Measurements from ENCODE around the gene TMEM86B. TPM values are rescaled to one million over a fixed set of nuclear protein-coding genes. Genes with fewer than 3 reads are reported as not detected.

Gene TMEM86B
- total RNA-seq, 1 donor from 2014 or later: 14.8 TPM

- ATAC-seq (ENCODE audit: low read depth) (no peak), DNase-seq (peak; percentile 33)
- TF ChIP-seq, protein P1, sequence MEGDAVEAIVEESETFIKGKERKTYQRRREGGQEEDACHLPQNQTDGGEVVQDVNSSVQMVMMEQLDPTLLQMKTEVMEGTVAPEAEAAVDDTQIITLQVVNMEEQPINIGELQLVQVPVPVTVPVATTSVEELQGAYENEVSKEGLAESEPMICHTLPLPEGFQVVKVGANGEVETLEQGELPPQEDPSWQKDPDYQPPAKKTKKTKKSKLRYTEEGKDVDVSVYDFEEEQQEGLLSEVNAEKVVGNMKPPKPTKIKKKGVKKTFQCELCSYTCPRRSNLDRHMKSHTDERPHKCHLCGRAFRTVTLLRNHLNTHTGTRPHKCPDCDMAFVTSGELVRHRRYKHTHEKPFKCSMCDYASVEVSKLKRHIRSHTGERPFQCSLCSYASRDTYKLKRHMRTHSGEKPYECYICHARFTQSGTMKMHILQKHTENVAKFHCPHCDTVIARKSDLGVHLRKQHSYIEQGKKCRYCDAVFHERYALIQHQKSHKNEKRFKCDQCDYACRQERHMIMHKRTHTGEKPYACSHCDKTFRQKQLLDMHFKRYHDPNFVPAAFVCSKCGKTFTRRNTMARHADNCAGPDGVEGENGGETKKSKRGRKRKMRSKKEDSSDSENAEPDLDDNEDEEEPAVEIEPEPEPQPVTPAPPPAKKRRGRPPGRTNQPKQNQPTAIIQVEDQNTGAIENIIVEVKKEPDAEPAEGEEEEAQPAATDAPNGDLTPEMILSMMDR (IDR thresholded peaks at IDR 0.05): no peak
- no peaks in the 10 kb centered on the region for H3K27me3 Mint-ChIP-seq
- intact Hi-C loops (cut with micrococcal nuclease): loop anchor here (2.0 to 10.0 kb wide), 3 partner anchors 45 to 795 kb away; partner anchors contain the start of genes LENG9, ZNF524 and ZNF865
- ChIA-PET POLR2A (interaction anchor here (0.5 to 12.3 kb wide), 7 partner anchors 17 to 397 kb away, joined by 3 to 277 read pairs (median 5); partner anchors contain the start of genes BRSK1, HSPBP1, ISOC2 and U2AF2), CTCF (interaction anchor here (1.5 kb wide), 1 partner anchor 22 kb away, joined by 5 read pairs; the partner anchor contains the start of gene HSPBP1)
- peak overlapping the region; percentile 100 for H3K27ac Mint-ChIP-seq
- H3K36me3 Mint-ChIP-seq (ENCODE audit: low read depth): peaks cover 36% of the 10 kb centered on the region
- H3K4me3 Mint-ChIP-seq: peak overlapping the region; percentile 98
- peaks cover 64% of the 10 kb centered on the region for H3K4me1 Mint-ChIP-seq
- no peaks in the 10 kb centered on the region for H3K9me3 Mint-ChIP-seq
These were observed 29.2 kb upstream of the TMEM86B start for GRCh38 chr19:55257461-55258420.

- Mint-ChIP-seq H3K36me3 (ENCODE audit: low read depth) (peaks cover 32% of the 10 kb centered on the region), H3K4me1 (peaks cover 73% of the 10 kb centered on the region), H3K9me3 (no peaks in the 10 kb centered on the region), H3K4me3 (peak overlapping the region; percentile 98), H3K27me3 (no peaks in the 10 kb centered on the region), H3K27ac (peak overlapping the region; percentile 100)
- ATAC-seq (ENCODE audit: low read depth) (no peak), DNase-seq (no peak)
- TF ChIP-seq, protein P1 (IDR thresholded peaks at IDR 0.05): no peak
- intact Hi-C loops (cut with micrococcal nuclease): loop anchor here (5.0 to 10.0 kb wide), 2 partner anchors 348 to 795 kb away; partner anchors contain the start of genes LENG9, ZNF524 and ZNF865
- POLR2A ChIA-PET: interaction anchor here (0.6 to 12.3 kb wide), 10 partner anchors 22 to 769 kb away, joined by 5 to 277 read pairs (median 10); partner anchors contain the start of genes BRSK1, HSPBP1, RPL28 and TMEM238
- CTCF ChIA-PET: interaction anchor here (1.3 to 3.6 kb wide), 3 partner anchors 23 to 127 kb away, joined by 3 to 16 read pairs (median 5); partner anchors contain the start of genes HSPBP1 and TMEM238
These were observed 28.2 kb upstream of the TMEM86B start for GRCh38 chr19:55256562-55257460.

DNA sequence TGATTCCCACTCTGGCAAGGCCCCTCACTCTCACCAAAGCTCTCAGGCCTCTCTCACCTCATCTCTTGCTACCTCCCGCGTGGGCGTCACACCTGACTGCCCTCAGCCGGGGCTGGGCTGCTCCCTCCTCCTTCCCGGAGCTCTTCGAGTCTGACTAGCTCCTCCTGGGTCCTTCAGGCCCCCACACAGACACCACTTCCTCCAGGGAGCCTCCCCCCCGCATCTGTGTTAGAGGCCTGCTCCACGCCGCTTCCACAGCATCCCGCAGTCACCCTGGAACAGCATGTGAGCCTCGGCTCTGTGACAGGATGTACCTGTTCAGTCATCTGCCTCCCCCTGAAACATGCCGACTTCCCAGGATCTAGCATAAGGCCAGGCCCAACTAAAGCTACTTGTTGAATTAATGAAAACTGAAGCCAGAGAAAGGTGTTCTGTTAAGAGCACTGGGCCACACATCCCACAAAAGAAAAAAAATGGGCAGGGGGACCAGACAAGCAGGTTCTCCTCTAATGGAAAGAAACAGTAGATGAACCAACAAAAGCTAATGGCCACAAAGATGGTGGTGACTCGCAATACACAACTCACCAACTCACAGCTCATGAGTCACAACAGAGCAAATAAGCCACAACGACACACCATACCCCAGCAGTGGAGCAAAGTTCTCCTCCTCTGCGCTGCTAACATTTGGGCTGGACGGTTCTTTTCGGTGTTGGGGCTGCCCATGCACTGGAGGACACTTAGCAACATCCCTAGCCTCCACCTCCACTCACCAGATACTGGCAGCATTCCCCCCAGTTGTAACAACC lies 27.3 kb upstream of the TMEM86B start:
- ChIA-PET POLR2A (interaction anchor here (0.6 to 12.3 kb wide), 12 partner anchors 23 to 792 kb away, joined by 3 to 277 read pairs (median 13); partner anchors contain the start of genes BRSK1, FIZ1, HSPBP1 and KMT5C), CTCF (interaction anchor here (1.3 to 3.6 kb wide), 4 partner anchors 24 to 128 kb away, joined by 3 to 16 read pairs (median 10); partner anchors contain the start of genes HSPBP1 and TMEM238)
- peaks cover 83% of the 10 kb centered on the region for H3K4me1 Mint-ChIP-seq
- H3K27ac Mint-ChIP-seq: peak overlapping the region; percentile 100
- H3K9me3 Mint-ChIP-seq: no peaks in the 10 kb centered on the region
- peaks cover 36% of the 10 kb centered on the region for H3K36me3 Mint-ChIP-seq (ENCODE audit: low read depth)
- TF ChIP-seq, protein P1 (IDR thresholded peaks at IDR 0.05): no peak
- peak; percentile 47 for DNase-seq
- peak overlapping the region; percentile 98 for H3K4me3 Mint-ChIP-seq
- no peaks in the 10 kb centered on the region for H3K27me3 Mint-ChIP-seq
- intact Hi-C loops (cut with micrococcal nuclease): loop anchor here (5.0 to 10.0 kb wide), 2 partner anchors 349 to 794 kb away; partner anchors contain the start of genes LENG9, ZNF524 and ZNF865
- no peak for ATAC-seq (ENCODE audit: low read depth)

- peaks cover 89% of the 10 kb centered on the region for H3K4me1 Mint-ChIP-seq
- DNase-seq: no peak
- no peaks in the 10 kb centered on the region for H3K27me3 Mint-ChIP-seq
- intact Hi-C loops (cut with micrococcal nuclease): loop anchor here (1.0 to 10.0 kb wide), 5 partner anchors 37 to 388 kb away; partner anchors contain the start of genes KMT5C, RPL28, ZNF524 and ZNF580
- ChIA-PET CTCF (interaction anchor here (0.6 to 3.6 kb wide), 10 partner anchors 22 to 350 kb away, joined by 3 to 16 read pairs (median 4); partner anchors contain the start of genes HSPBP1 and KMT5C), POLR2A (interaction anchor here (0.5 to 12.3 kb wide), 23 partner anchors 10 to 1139 kb away, joined by 3 to 277 read pairs (median 5); partner anchors contain the start of genes BRSK1, FIZ1, HSPBP1 and ISOC2)
- TF ChIP-seq, protein P1 (IDR thresholded peaks at IDR 0.05): no peak
- H3K27ac Mint-ChIP-seq: peak overlapping the region; percentile 100
- H3K9me3 Mint-ChIP-seq: no peaks in the 10 kb centered on the region
- ATAC-seq (ENCODE audit: low read depth): no peak
- peaks cover 39% of the 10 kb centered on the region for H3K36me3 Mint-ChIP-seq (ENCODE audit: low read depth)
- H3K4me3 Mint-ChIP-seq: peak overlapping the region; percentile 98
These were observed 26.0 kb upstream of the TMEM86B start for GRCh38 chr19:55254625-55254977.

Data from activated B cell treated with CpG ODN at 0.5 μM for 24 hours (primary cell).